GM23338 (cell line): ENCODE measurements around the gene ZNF497. TPM values are rescaled to one million over a fixed set of nuclear protein-coding genes. Genes with fewer than 3 reads are reported as not detected.
A peak's percentile ranks its signal among the peaks of the same experiment; 100 is the strongest.

Source experiments
- ATAC-seq: fragments of 200-7000 bp; cut with Tn5 transposase; 3 replicates; pipeline ENCODE4 v1.9.1; 2020
- DNase-seq: peaks from one replicate; pipeline ENCODE4 v3.0.0-alpha.2; 2015; ENCODE audit warnings: low spot score
- H2AFZ ChIP-seq: fragments of 200-600 bp; sonication (generic); 2 replicates; pipeline ENCODE4 v1.8.0; 2016; ENCODE audit warnings: antibody characterized with exemption, mild to moderate bottlenecking, moderate library complexity
- H3F3A ChIP-seq: fragments of 200-600 bp; sonication (generic); replicated peaks from 2 replicates; pipeline ENCODE4 v1.8.0; 2017; ENCODE audit warnings: antibody characterized with exemption, mixed run types, low read depth
- H3K27ac ChIP-seq: fragments of 200-600 bp; sonication (generic); 2 replicates; pipeline ENCODE4 v1.6.1; 2016; ENCODE audit warnings: low read depth
- H3K27me3 ChIP-seq: fragments of 200-600 bp; sonication (generic); 2 replicates; pipeline ENCODE4 v1.8.0; 2016; ENCODE audit warnings: mild to moderate bottlenecking, mixed run types, moderate library complexity; ENCODE audit not compliant: insufficient read depth
- H3K36me3 ChIP-seq: fragments of 200-600 bp; sonication (generic); 2 replicates; pipeline ENCODE4 v1.8.0; 2016; ENCODE audit warnings: mild to moderate bottlenecking; ENCODE audit not compliant: insufficient read depth
- H3K4me1 ChIP-seq: fragments of 200-600 bp; sonication (generic); 2 replicates; pipeline ENCODE4 v1.8.0; 2016; ENCODE audit warnings: mild to moderate bottlenecking, moderate library complexity; ENCODE audit not compliant: insufficient read depth
- H3K4me2 ChIP-seq: fragments of 200-600 bp; sonication (generic); 2 replicates; pipeline ENCODE4 v1.7.1; 2017; ENCODE audit warnings: mixed run types
- H3K4me3 ChIP-seq: fragments of 200-600 bp; sonication (generic); 2 replicates; pipeline ENCODE4 v1.6.1; 2016; ENCODE audit warnings: mixed run types
- H3K79me2 ChIP-seq: fragments of 200-600 bp; sonication (generic); replicated peaks from 2 replicates; pipeline ENCODE4 v1.8.0; 2017; ENCODE audit warnings: mild to moderate bottlenecking; ENCODE audit not compliant: insufficient read depth
- H3K9me2 ChIP-seq: fragments of 200-600 bp; sonication (generic); 2 replicates; pipeline ENCODE4 v1.8.0; 2017; ENCODE audit not compliant: insufficient read depth
- H4K20me1 ChIP-seq: fragments of 200-600 bp; sonication (generic); replicated peaks from 2 replicates; pipeline ENCODE4 v1.8.0; 2017; ENCODE audit warnings: mild to moderate bottlenecking; ENCODE audit not compliant: insufficient read depth
- H3K27ac Mint-ChIP-seq: 2 replicates; pipeline ENCODE4 v1.8.0; 2020; ENCODE audit warnings: inconsistent platforms, mild to moderate bottlenecking, moderate library complexity, mixed read lengths
- H3K27me3 Mint-ChIP-seq: 3 replicates; pipeline ENCODE4 v1.8.0; 2022; ENCODE audit warnings: low read depth, mild to moderate bottlenecking, moderate library complexity, mixed read lengths, inconsistent platforms; ENCODE audit not compliant: insufficient read depth, poor library complexity
- H3K36me3 Mint-ChIP-seq: 3 replicates; pipeline ENCODE4 v1.8.0; 2021; ENCODE audit warnings: low read depth, mild to moderate bottlenecking, inconsistent platforms, moderate library complexity, mixed read lengths
- H3K4me1 Mint-ChIP-seq: 3 replicates; pipeline ENCODE4 v1.8.0; 2020; ENCODE audit warnings: mild to moderate bottlenecking, inconsistent platforms, mixed read lengths
- H3K4me3 Mint-ChIP-seq: 3 replicates; pipeline ENCODE4 v1.8.0; 2021; ENCODE audit warnings: moderate library complexity, mild to moderate bottlenecking, inconsistent platforms, mixed read lengths
- H3K9me3 Mint-ChIP-seq: 3 replicates; pipeline ENCODE4 v1.8.0; 2020; ENCODE audit warnings: moderate library complexity, mild to moderate bottlenecking, inconsistent platforms, mixed read lengths
- CREB1 ChIP-seq: fragments of 250-450 bp; sonication (Bioruptor Pico); IDR thresholded peaks from 2 replicates; pipeline ENCODE4 v1.5.0; 2020; ENCODE audit warnings: low read depth, mild to moderate bottlenecking, moderate library complexity
- JUNB ChIP-seq: IDR thresholded peaks from one replicate; pipeline ENCODE4 v1.6.1; 2016; ENCODE audit warnings: antibody characterized with exemption; ENCODE audit not compliant: unreplicated experiment
- STAT1 ChIP-seq: IDR thresholded peaks from one replicate; pipeline ENCODE4 v1.6.1; 2016; ENCODE audit warnings: antibody characterized with exemption; ENCODE audit not compliant: unreplicated experiment
- ZNF114 ChIP-seq: fragments of 250-450 bp; sonication (Bioruptor Pico); IDR thresholded peaks from 2 replicates; pipeline ENCODE4 v1.5.0; 2020; ENCODE audit warnings: mild to moderate bottlenecking, moderate library complexity
- polyA plus RNA-seq: library from polyadenylated mRNA; unstranded; fragments of >200 nt; fragmentation: Nextera tagmentation; extraction: Ambion mirVana; gene quantifications from 2 replicates; pipeline ENCODE4 v1.2.1, GENCODE V29; 2016
- total RNA-seq: library from RNA; depleted of rRNA; stranded (reverse); fragments of >200 nt; shearing (Covaris generic); gene quantifications from 2 replicates; pipeline ENCODE4 v1.2.3, GENCODE V29; 2014
- TF ChIP-seq, protein P1 (sequence below), 2 experiments: fragments of 200-600 bp in 1 of 2; sonication (generic) in 1 of 2; conservative IDR thresholded peaks; 2 replicates each; pipeline versions ENCODE4 v1.5.1 to v1.6.1; 2016 to 2017; ENCODE audit warnings: antibody characterized with exemption in 2 of 2, low read depth in 2 of 2, mild to moderate bottlenecking in 2 of 2, moderate library complexity in 1 of 2

ZNF497 gene
- total and polyA plus RNA-seq, 2 experiments from 2014 or later, result 0.44 to 2.0 TPM

DNA sequence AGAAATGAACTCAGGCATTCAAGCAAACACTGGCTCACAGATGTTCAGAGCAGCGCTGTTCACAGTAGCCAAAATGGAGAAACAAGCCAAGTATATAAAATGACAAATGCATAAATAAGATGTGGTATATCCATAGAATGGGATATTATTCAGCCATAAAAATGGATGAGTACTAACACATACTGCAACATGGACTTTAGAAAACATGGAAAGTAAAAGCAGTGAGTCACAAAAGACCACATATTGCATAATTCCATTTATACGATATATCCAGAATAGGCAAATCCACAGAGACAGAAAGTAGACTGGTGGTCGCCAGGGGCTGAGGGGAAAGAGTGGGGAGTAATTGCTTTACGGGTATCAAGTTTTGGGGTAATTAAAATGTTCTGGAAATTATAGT lies 11.6 kb upstream of the ZNF497 start:
- Histone ChIP-seq H3F3A (no peaks in the 10 kb centered on the region), H3K4me1 (no peaks in the 10 kb centered on the region), H3K4me3 (no peak overlapping the region), H3K9me2 (no peaks in the 10 kb centered on the region), H4K20me1 (no peaks in the 10 kb centered on the region), H3K79me2 (no peaks in the 10 kb centered on the region), H3K27me3 (no peaks in the 10 kb centered on the region), H3K36me3 (no peaks in the 10 kb centered on the region), H3K4me2 (no peak overlapping the region), H3K27ac (no peak overlapping the region), H2AFZ (no peak overlapping the region)
- DNase-seq (no peak), ATAC-seq (no peak)
- Mint-ChIP-seq H3K4me1 (no peaks in the 10 kb centered on the region; the same call in 2 of the 3 replicates), H3K27ac (no peak overlapping the region), H3K27me3 (peaks cover 10% of the 10 kb centered on the region), H3K9me3 (no peaks in the 10 kb centered on the region), H3K4me3 (no peak overlapping the region), H3K36me3 (no peaks in the 10 kb centered on the region)
- TF ChIP-seq CREB1 (CRISPR knock-in tag) (no peak), JUNB (no peak), STAT1 (no peak)
- TF ChIP-seq, protein P1, sequence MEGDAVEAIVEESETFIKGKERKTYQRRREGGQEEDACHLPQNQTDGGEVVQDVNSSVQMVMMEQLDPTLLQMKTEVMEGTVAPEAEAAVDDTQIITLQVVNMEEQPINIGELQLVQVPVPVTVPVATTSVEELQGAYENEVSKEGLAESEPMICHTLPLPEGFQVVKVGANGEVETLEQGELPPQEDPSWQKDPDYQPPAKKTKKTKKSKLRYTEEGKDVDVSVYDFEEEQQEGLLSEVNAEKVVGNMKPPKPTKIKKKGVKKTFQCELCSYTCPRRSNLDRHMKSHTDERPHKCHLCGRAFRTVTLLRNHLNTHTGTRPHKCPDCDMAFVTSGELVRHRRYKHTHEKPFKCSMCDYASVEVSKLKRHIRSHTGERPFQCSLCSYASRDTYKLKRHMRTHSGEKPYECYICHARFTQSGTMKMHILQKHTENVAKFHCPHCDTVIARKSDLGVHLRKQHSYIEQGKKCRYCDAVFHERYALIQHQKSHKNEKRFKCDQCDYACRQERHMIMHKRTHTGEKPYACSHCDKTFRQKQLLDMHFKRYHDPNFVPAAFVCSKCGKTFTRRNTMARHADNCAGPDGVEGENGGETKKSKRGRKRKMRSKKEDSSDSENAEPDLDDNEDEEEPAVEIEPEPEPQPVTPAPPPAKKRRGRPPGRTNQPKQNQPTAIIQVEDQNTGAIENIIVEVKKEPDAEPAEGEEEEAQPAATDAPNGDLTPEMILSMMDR (conservative IDR thresholded peaks at IDR 0.05; ENCODE audit: low read depth in 2 of 2), result no peak

DNA sequence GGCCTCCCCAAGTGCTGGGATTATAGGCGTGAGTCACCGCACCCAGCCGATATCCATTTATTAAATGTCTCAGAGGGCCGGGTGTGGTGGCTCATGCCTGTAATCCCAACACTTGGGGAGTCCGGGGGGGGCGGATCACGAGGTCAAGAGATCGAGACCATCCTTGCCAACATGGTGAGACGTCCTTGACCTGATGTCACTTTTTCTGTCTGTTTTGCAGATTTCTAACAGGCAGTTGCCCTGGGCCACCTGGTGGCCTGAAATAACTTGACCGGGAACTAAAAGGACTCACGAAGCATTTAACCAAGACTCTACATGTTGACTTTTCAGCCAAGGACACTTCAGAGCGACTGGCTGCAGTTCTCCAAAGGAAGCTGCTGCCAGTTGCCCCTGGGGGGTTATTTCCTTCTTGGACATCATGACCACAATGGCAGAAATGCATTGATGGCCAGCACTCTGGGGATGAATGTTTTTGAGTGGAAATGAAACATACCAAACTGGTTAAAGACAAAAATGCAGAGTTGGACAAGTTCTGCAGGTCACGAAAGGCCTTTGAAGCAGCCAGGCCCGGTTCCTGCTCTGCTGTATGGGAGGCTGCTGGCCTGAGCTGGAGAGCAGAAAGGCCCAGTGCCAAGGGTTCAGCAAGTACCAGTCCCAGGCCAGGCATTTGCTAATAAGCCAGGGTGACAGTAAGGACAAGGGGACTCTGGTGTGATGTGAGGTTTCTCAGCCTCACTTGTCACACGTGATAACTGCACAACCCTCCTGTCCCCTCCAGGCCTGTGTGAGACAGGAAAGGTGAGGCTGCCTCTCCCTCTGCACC lies 10.0 kb upstream of the ZNF497 start:
- H3K79me2 ChIP-seq, result no peaks in the 10 kb centered on the region
- Mint-ChIP-seq H3K4me3 (no peak overlapping the region), H3K9me3 (no peaks in the 10 kb centered on the region), H3K36me3 (no peaks in the 10 kb centered on the region), H3K4me1 (no peaks in the 10 kb centered on the region), H3K27ac (no peak overlapping the region), H3K27me3 (peaks cover 4% of the 10 kb centered on the region)
- no peak for TF ChIP-seq ZNF114
- TF ChIP-seq, protein P1 (conservative IDR thresholded peaks at IDR 0.05; ENCODE audit: low read depth in 2 of 2), result peak; percentile 49
- no peak overlapping the region for H3K4me2 ChIP-seq
- no peaks in the 10 kb centered on the region for H3K36me3 ChIP-seq
- H2AFZ ChIP-seq, result no peak overlapping the region
- no peaks in the 10 kb centered on the region for H3K4me1 ChIP-seq
- ATAC-seq, result no peak; the same call in 1 of the 3 replicates
- DNase-seq, result peak; percentile 64
- H3F3A ChIP-seq, result 0 out of 2 replicates have a peak, but pooled peaks cover under 1% of the 10 kb centered on the region
- no peak overlapping the region for H3K27ac ChIP-seq
- H3K4me3 ChIP-seq, result no peak overlapping the region
- no peaks in the 10 kb centered on the region for H3K27me3 ChIP-seq
- no peaks in the 10 kb centered on the region for H4K20me1 ChIP-seq
- H3K9me2 ChIP-seq, result no peaks in the 10 kb centered on the region
